GM18951 (cell line): ENCODE results near the gene PTPN1.
"Not testable (repeated sequence)": the region's sequence is repeated elsewhere in the genome, so short reads cannot be mapped to it uniquely, and the experiment has no call there.

Experiments used
- POLR2A ChIP-seq: IDR thresholded peaks from 4 replicates; pipeline ENCODE4 v1.6.1; 2011; ENCODE audit warnings: mild to moderate bottlenecking; ENCODE audit not compliant: insufficient read length, insufficient read depth; ENCODE audit errors: extremely low read depth
- in situ Hi-C: fragments of 300-500 bp; cut with MboI; formaldehyde crosslinking; loops from one replicate; pipeline ENCODE4 v1.12.0; 2022; ENCODE audit warnings: low sequenced_read_pairs, mixed read lengths, inconsistent platforms; ENCODE audit not compliant: unreplicated experiment

Gene PTPN1

GRCh38 chr20:50565871-50566270, 55.7 kb downstream of the PTPN1 start:
- no peak for TF ChIP-seq POLR2A
- in situ Hi-C loops = no loop called here

GRCh38 chr20:50567860-50568548, 57.8 kb downstream of the PTPN1 start:
- no peak for TF ChIP-seq POLR2A
- in situ Hi-C loops = no loop called here

GRCh38 chr20:50568549-50568942, 58.4 kb downstream of the PTPN1 start:
- in situ Hi-C loops = no loop called here
- TF ChIP-seq POLR2A = no peak

GRCh38 chr20:50569487-50569863, 59.3 kb downstream of the PTPN1 start:
- in situ Hi-C loops = not testable (repeated sequence)

GRCh38 chr20:50569864-50570836, 60.0 kb downstream of the PTPN1 start:
- in situ Hi-C loops = loop anchor here (10.0 kb wide), 3 partner anchors 65 to 385 kb away; no protein-coding TSS in a partner anchor
- no peak for TF ChIP-seq POLR2A

- in situ Hi-C loops = loop anchor here (10.0 kb wide), 3 partner anchors 67 to 387 kb away; no protein-coding TSS in a partner anchor
Observed at GRCh38 chr20:50571466-50571865, 61.3 kb downstream of the PTPN1 start.

GRCh38 chr20:50572938-50573777, 63.0 kb downstream of the PTPN1 start:
- in situ Hi-C loops = loop anchor here (10.0 kb wide), 3 partner anchors 68 to 388 kb away; no protein-coding TSS in a partner anchor
- no peak for TF ChIP-seq POLR2A

More at GRCh38 chr20:50571466-50571865, 61.3 kb downstream of the PTPN1 start:
- no peak for TF ChIP-seq POLR2A

GRCh38 chr20:50574108-50574507, 63.9 kb downstream of the PTPN1 start:
- TF ChIP-seq POLR2A = no peak
- in situ Hi-C loops = loop anchor here (10.0 kb wide), 3 partner anchors 69 to 389 kb away; no protein-coding TSS in a partner anchor

GRCh38 chr20:50574586-50574985, 64.4 kb downstream of the PTPN1 start:
- no peak for TF ChIP-seq POLR2A
- in situ Hi-C loops = loop anchor here (10.0 kb wide), 3 partner anchors 70 to 390 kb away; no protein-coding TSS in a partner anchor

GRCh38 chr20:50575865-50576720, 65.9 kb downstream of the PTPN1 start:
- TF ChIP-seq POLR2A = no peak
- in situ Hi-C loops = loop anchor here (10.0 kb wide), 3 partner anchors 71 to 391 kb away; no protein-coding TSS in a partner anchor

GRCh38 chr20:50577175-50578018, 67.2 kb downstream of the PTPN1 start:
- TF ChIP-seq POLR2A = no peak
- in situ Hi-C loops = loop anchor here (10.0 kb wide), 3 partner anchors 73 to 393 kb away; no protein-coding TSS in a partner anchor
